ENCODE results near the gene RERE.
"Not testable (repeated sequence)": the region's sequence is repeated elsewhere in the genome, so short reads cannot be mapped to it uniquely, and the experiment has no call there.

RERE gene

DNA sequence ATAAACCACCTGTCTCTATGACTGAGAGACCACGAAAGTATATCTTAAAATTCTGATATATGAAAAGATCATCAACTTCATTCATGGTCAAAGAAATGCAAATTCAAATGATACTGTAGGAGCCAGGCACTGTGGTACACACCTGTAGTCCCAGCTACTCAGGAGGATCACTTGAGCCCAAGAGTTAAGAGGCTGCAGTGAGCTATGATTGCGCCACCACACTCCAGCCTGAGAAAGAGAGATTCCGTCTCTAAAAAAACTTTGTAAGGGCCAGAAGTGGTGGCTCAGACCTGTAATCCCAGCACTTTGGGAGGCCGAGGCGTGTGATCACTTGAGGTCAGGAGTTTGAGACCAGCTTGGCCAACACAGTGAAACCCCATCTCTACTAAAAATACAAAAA, 17.0 kb downstream of the RERE start:
- intact Hi-C loops (cut with micrococcal nuclease): no loop called here
- H3K36me3 Mint-ChIP-seq (ENCODE audit: low read depth): no peaks in the 10 kb centered on the region
- H3K4me3 Mint-ChIP-seq: no peak overlapping the region
- no peaks in the 10 kb centered on the region for H3K4me1 Mint-ChIP-seq (ENCODE audit: low read depth)
- H3K27me3 Mint-ChIP-seq: no peaks in the 10 kb centered on the region
- no peaks in the 10 kb centered on the region for H3K9me3 Mint-ChIP-seq
- no peak overlapping the region for H3K27ac Mint-ChIP-seq

DNA sequence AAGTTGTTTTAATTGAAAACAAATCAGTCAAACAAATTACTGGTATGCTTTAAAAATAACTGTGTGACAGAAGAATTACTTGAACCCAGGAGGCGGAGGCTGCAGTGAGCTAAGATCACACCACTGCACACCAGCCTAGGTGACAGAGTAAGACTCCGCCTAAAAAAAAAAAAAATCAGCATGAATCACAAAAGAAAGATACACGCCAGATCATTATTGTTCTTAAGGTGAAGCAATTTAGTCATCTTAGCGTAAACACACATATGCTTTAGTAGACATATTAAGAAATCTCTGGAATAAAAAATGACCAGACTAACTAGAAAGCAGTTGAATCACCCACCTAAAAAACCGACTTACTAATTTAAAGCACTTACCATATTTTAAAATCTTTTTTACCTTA, 20.2 kb downstream of the RERE start:
- no peaks in the 10 kb centered on the region for H3K27me3 Mint-ChIP-seq
- H3K4me1 Mint-ChIP-seq (ENCODE audit: low read depth): no peaks in the 10 kb centered on the region
- H3K27ac Mint-ChIP-seq: no peak overlapping the region
- H3K9me3 Mint-ChIP-seq: no peaks in the 10 kb centered on the region
- H3K36me3 Mint-ChIP-seq (ENCODE audit: low read depth): no peaks in the 10 kb centered on the region
- no peak overlapping the region for H3K4me3 Mint-ChIP-seq
- intact Hi-C loops (cut with micrococcal nuclease): no loop called here

DNA sequence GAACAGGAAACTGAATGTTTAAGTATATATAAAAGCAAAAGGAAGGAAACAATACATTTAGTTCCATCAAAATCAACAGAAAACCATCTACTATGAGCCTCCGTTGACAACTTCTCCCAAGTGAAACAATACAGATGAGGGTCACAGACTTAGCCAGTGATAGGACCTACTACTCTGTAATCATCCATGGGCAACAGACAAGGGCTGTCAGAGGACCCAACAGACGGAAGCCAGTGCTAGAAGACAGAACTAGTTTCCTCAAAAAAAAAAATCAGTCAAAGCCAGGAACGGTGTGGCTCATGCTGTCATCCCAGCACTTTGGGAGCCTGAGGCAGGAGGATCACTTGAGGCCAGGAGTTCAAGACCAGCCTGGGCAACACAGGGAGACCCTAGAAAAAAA, 20.6 kb downstream of the RERE start:
- H3K4me1 Mint-ChIP-seq (ENCODE audit: low read depth): no peaks in the 10 kb centered on the region
- H3K4me3 Mint-ChIP-seq: no peak overlapping the region
- intact Hi-C loops (cut with micrococcal nuclease): no loop called here
- no peak overlapping the region for H3K27ac Mint-ChIP-seq
- H3K27me3 Mint-ChIP-seq: no peaks in the 10 kb centered on the region
- no peaks in the 10 kb centered on the region for H3K36me3 Mint-ChIP-seq (ENCODE audit: low read depth)
- H3K9me3 Mint-ChIP-seq: no peaks in the 10 kb centered on the region

DNA sequence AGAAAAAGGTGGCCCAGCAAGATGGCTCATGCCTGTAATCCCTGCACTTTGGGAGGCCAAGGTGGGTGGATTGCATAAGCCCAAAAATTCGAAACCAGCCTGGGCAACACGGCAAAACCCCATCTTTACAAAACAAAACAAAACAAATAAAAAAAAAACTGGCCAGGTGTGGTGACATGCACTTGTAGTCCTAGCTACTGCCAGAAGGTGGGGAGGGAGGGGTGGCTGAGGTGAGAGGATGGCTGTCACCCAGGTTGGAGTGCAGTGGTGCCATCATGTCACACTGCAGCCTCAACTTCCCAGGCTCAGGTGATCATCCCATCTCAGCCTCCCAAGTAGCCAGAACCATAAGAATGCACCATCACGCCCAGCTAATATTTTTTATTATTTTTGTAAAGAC, 22.8 kb downstream of the RERE start:
- Mint-ChIP-seq H3K27ac (no peak overlapping the region), H3K36me3 (ENCODE audit: low read depth) (no peaks in the 10 kb centered on the region), H3K9me3 (no peaks in the 10 kb centered on the region), H3K27me3 (no peaks in the 10 kb centered on the region), H3K4me3 (no peak overlapping the region), H3K4me1 (ENCODE audit: low read depth) (no peaks in the 10 kb centered on the region)
- intact Hi-C loops (cut with micrococcal nuclease): no loop called here

DNA sequence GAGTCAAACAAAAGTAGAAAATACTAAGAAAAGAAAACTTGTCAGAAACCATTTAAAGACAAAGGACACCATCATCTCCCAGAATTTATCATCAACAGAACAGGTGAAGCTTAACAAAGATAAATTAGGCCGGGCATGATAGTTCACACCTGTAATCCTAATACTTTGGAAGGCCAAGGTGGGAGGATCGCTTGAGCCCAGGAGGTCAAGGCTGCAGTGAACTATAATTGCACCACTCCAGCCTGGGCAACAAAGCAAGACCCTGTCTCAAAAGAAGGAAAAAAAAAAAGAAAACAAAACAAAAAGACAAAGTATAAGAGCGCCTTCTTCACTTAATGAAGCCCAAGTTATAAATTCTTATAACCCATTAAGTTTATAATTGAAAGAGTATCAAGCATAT, 25.6 kb downstream of the RERE start:
- intact Hi-C loops (cut with micrococcal nuclease): no loop called here
- Mint-ChIP-seq H3K4me1 (ENCODE audit: low read depth) (no peaks in the 10 kb centered on the region), H3K27ac (no peak overlapping the region), H3K4me3 (no peak overlapping the region), H3K27me3 (no peaks in the 10 kb centered on the region), H3K9me3 (no peaks in the 10 kb centered on the region), H3K36me3 (ENCODE audit: low read depth) (no peaks in the 10 kb centered on the region)

DNA sequence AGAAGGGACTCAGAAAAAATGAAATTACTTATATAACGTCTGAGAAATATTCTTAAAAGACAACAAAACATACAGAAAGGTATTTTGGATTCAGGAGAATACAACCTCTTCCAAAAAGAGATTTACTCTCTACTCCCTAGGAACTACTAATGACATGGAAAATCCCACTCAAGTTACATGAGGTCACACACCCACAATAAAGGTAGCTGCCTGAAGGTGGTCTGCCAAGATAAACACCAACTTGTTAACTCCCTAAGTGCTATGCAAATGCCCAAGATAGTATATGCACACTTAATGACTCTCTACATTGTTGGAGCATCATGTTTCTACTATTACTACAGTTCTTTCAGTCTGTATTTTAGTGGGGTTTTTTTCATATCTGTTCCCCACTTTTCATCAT, 26.5 kb downstream of the RERE start:
- Mint-ChIP-seq H3K9me3 (no peaks in the 10 kb centered on the region), H3K27ac (no peak overlapping the region), H3K4me3 (no peak overlapping the region), H3K4me1 (ENCODE audit: low read depth) (no peaks in the 10 kb centered on the region), H3K27me3 (no peaks in the 10 kb centered on the region), H3K36me3 (ENCODE audit: low read depth) (peaks cover 2% of the 10 kb centered on the region)
- intact Hi-C loops (cut with micrococcal nuclease): no loop called here

DNA sequence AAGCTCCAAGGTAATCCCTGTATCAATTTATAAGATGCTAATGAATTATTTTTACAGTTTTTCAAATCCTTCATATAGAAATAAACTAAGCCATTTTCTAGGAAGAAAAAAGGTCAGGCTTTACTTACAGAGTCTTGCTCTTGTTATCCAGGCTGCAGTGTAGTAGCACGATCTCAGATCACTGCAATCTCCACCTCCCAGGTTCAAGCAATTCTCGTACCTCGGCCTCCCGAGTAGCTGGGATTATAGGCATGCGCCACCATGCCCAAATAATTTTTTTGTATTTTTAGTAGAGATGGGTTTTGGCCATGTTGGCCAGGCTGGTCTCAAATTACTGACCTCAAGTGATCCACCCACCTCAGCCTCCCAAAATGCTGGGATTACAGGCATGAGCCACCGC, 27.0 kb downstream of the RERE start:
- Mint-ChIP-seq H3K4me3 (no peak overlapping the region), H3K27ac (no peak overlapping the region), H3K9me3 (no peaks in the 10 kb centered on the region), H3K36me3 (ENCODE audit: low read depth) (peaks cover 6% of the 10 kb centered on the region), H3K4me1 (ENCODE audit: low read depth) (no peaks in the 10 kb centered on the region), H3K27me3 (no peaks in the 10 kb centered on the region)
- intact Hi-C loops (cut with micrococcal nuclease): no loop called here

DNA sequence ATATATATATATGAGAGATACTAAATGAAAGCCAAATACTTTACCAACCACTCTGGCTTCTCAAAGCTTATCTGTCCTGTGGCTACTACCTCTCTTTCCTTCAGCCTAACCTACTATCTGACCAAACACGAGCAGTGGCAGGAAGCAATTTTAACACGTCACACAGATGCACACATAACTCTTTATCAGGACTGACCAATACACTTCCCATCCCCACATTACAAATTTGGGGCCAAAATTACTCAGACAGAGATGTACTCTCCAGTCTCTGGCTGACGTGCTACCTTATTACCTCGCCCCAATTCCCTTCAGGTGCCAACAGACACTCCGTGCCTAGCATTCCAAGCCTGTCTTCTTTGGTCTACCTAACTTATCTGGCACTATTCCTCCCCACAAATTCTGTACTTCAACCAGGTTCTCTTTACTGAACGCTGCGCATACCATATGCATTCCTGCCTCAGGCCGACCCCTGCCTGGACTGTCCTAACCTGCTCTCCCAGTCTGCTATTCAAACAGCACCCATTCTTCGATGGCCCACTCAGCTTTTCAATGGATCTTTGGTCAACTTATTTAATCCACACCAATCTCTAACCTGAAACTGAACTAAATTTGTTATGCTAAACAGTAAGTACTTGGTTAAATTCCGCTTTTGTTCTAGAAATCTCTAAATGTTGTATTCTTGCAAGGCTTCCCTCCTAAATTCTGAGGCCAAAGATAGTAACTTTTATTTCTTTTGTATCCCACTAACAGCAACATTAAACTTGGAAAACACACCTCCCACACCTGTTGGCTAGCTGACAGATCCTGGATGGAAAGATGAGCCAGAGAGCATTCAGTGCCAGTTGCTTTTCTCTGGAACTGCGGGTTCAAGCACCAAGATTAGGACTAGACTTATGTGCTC, 27.9 kb downstream of the RERE start:
- no peaks in the 10 kb centered on the region for H3K9me3 Mint-ChIP-seq
- peaks cover 6% of the 10 kb centered on the region for H3K36me3 Mint-ChIP-seq (ENCODE audit: low read depth)
- no peaks in the 10 kb centered on the region for H3K4me1 Mint-ChIP-seq (ENCODE audit: low read depth)
- H3K27ac Mint-ChIP-seq: no peak overlapping the region
- no peak overlapping the region for H3K4me3 Mint-ChIP-seq
- intact Hi-C loops (cut with micrococcal nuclease): no loop called here
- no peaks in the 10 kb centered on the region for H3K27me3 Mint-ChIP-seq

DNA sequence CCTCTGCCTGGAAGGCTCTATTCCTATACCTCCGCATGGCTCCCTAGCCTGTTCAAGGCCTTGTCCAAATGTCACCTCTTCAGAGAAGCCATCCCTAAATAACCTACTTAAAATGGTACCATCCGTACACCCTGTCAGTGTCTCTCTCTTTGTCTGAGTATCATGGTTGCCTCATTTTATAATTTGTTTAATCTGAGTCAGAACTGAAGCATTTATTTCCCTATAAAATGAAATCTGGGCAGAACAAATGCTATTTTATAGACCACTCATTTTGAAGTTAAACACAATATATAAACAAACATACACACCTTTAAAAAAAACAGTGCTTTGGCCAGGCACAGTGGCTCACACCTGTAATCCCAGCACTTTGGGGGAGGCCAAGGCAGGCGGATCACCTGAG, 30.2 kb downstream of the RERE start:
- intact Hi-C loops (cut with micrococcal nuclease): no loop called here
- Mint-ChIP-seq H3K27ac (no peak overlapping the region), H3K4me3 (no peak overlapping the region), H3K4me1 (ENCODE audit: low read depth) (peaks cover 7% of the 10 kb centered on the region), H3K36me3 (ENCODE audit: low read depth) (peaks cover 6% of the 10 kb centered on the region), H3K27me3 (no peaks in the 10 kb centered on the region), H3K9me3 (no peaks in the 10 kb centered on the region)

DNA sequence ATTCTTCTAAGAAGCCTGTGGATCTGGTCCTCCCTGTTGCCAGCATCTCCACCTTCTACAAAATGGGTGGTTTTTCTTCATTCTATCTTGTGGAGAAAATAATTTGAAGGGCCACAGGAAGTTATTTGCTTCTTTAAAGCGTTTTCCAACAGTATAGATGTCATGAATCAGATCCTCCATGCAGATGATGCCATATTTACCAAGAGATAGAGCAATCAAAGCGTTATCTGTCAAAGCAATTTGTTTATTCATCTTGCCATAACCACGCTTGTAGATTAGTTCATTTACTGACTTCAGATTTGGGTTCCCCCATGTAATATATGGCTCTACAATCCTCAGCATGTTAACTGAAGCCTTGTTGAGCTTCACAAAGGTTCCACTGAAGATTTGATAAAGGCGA, 31.2 kb downstream of the RERE start:
- H3K27ac Mint-ChIP-seq; H3K9me3 Mint-ChIP-seq; H3K27me3 Mint-ChIP-seq; intact Hi-C loops (cut with micrococcal nuclease); H3K36me3 Mint-ChIP-seq (ENCODE audit: low read depth); H3K4me1 Mint-ChIP-seq (ENCODE audit: low read depth); H3K4me3 Mint-ChIP-seq: not testable (repeated sequence)

DNA sequence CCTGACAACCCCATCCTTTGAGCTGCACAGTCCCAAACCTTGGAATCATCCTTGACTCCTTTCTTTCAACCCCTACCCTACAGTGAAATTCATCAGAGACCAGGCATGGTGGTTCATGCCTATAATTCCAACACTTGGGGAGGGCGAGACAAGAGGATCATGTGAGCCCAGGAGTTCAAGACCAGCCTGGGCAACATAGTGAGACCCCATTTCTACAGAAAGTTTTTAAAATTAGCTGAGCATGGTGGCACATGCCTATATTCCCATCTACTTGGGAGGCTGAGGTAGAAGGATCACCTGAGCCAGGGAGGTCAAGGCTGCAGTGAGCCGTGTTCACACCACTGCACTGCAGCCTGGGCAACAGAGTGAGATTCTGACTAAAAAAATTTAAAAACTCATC, 34.5 kb downstream of the RERE start:
- no peak overlapping the region for H3K4me3 Mint-ChIP-seq
- H3K27ac Mint-ChIP-seq: no peak overlapping the region
- no peaks in the 10 kb centered on the region for H3K9me3 Mint-ChIP-seq
- peaks cover 7% of the 10 kb centered on the region for H3K4me1 Mint-ChIP-seq (ENCODE audit: low read depth)
- intact Hi-C loops (cut with micrococcal nuclease): no loop called here
- H3K27me3 Mint-ChIP-seq: no peaks in the 10 kb centered on the region
- H3K36me3 Mint-ChIP-seq (ENCODE audit: low read depth): peaks cover 6% of the 10 kb centered on the region

DNA sequence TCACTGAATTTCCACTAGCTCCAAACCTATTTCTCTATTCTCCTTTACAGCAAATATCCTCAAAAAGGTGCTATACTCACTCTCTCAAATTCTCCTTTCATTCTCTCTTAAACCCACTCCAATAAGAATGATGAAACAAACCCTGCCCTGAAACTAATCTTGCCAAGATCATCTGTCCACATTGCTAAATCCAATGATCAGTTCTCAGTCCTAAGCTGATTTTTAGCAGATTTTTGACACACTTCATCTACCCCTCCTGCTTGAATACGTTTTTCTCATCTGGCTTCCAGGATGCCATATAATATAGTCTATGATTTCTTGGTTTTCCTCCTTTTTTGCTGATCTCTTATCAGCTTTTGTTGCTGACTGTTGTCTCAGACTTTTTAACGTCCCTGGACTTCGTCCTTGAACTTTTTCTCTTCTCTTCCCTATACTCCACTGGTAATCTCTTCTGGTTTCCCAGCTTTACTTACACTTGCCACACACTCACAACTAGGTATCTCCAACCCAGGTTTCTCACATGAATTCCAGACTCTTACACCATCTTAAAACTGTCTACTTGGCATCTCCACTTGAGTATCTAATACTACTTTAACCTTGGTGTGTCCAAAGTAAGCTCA, 35.3 kb downstream of the RERE start:
- Mint-ChIP-seq H3K27me3 (no peaks in the 10 kb centered on the region), H3K27ac (no peak overlapping the region), H3K4me3 (no peak overlapping the region), H3K9me3 (no peaks in the 10 kb centered on the region), H3K4me1 (ENCODE audit: low read depth) (peaks cover 7% of the 10 kb centered on the region), H3K36me3 (ENCODE audit: low read depth) (peaks cover 6% of the 10 kb centered on the region)
- intact Hi-C loops (cut with micrococcal nuclease): no loop called here

DNA sequence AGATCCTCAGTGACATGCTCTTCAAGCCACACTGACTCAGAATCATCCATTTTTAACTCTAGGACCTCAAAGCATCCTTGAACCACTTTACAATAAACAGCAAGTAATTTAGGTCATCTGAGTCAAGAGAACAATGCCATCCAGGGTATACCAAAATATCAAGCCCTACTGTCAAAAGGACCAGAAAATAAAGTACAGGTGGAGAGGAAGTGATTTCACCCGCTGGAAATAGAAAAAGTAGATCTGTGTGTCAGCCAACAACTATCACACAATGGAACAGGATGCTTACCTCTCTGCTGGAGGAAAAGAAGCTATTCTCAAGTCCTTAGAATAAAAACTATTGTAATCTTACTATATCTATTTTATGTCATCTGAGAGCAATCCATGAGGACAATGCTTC, 37.0 kb downstream of the RERE start:
- H3K27ac Mint-ChIP-seq: no peak overlapping the region
- peaks cover 14% of the 10 kb centered on the region for H3K4me1 Mint-ChIP-seq (ENCODE audit: low read depth)
- no peaks in the 10 kb centered on the region for H3K27me3 Mint-ChIP-seq
- intact Hi-C loops (cut with micrococcal nuclease): no loop called here
- H3K36me3 Mint-ChIP-seq (ENCODE audit: low read depth): no peaks in the 10 kb centered on the region
- H3K4me3 Mint-ChIP-seq: no peak overlapping the region
- no peaks in the 10 kb centered on the region for H3K9me3 Mint-ChIP-seq

DNA sequence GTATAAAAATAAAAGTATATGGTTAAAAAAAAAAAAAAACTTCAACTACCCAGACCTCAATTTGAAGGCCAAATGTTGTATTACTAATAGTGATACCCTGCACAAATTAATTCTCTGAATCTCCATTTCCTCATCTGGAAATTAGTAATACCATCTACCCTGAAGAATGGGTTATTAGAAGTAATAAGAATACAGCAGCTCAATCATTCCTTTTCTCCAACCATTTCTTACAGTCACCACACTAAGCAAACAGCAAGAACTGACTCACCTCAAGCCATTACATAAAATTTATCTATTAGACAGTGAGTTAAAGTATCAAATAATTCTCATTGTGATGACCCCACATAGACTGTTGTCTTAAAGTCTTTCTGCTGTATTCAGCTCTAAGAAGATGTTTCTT, 39.6 kb downstream of the RERE start:
- intact Hi-C loops (cut with micrococcal nuclease): no loop called here
- Mint-ChIP-seq H3K27me3 (no peaks in the 10 kb centered on the region), H3K4me3 (no peak overlapping the region), H3K36me3 (ENCODE audit: low read depth) (no peaks in the 10 kb centered on the region), H3K9me3 (no peaks in the 10 kb centered on the region), H3K4me1 (ENCODE audit: low read depth) (peaks cover 7% of the 10 kb centered on the region), H3K27ac (no peak overlapping the region)

DNA sequence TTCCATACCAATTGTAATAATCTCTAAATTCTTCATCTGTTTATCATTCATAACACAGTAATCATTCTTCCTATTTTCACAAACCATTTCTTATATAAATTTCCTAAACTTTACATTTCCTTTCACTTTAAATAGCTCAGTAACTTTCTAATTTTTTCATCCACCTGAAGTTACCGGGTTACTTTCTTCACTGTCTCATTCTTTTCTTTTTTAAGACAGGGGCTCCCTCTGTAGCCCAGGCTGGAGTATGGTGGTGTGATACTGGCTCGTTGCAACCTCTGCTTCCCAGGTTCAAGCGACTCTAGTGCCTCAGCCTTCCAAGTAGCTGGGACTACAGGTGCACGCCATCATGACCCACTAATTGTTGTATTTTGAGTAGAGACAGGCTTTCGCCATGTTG, 41.3 kb downstream of the RERE start:
- no peaks in the 10 kb centered on the region for H3K27me3 Mint-ChIP-seq
- intact Hi-C loops (cut with micrococcal nuclease): no loop called here
- no peak overlapping the region for H3K4me3 Mint-ChIP-seq
- no peaks in the 10 kb centered on the region for H3K9me3 Mint-ChIP-seq
- no peak overlapping the region for H3K27ac Mint-ChIP-seq
- no peaks in the 10 kb centered on the region for H3K36me3 Mint-ChIP-seq (ENCODE audit: low read depth)
- peaks cover 7% of the 10 kb centered on the region for H3K4me1 Mint-ChIP-seq (ENCODE audit: low read depth)
